ENCODE measurements around the gene BSX. TPM values are rescaled to one million over a fixed set of nuclear protein-coding genes. Genes with fewer than 3 reads are reported as not detected.

BSX gene
- total RNA-seq, 1 donor from 2014 or later: not detected

DNA sequence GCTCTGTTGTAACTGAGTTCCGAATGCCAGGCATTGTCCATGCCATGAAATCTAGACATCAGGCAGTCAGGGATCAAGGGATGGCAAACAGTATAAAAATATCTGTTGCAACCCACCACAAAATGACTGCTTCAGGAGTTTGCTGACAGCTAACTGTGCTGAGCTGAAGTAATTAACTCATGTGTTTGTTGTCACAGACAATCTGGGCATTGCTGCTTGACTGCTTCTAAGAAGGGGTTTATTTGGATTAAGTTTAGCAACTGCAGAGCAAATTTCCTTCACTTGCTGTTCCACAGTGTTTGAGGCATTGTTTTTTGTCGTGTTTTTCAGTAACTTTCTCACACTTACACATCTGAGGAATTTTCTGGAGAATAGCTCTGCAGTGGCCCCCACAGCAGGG, 30.4 kb downstream of the BSX start:
- Histone ChIP-seq H3K4me1 (ENCODE audit: insufficient read depth, low read length) (no peaks in the 10 kb centered on the region), H2AFZ (ENCODE audit: low read depth, low read length) (no peak overlapping the region), H3K4me3 (ENCODE audit: insufficient read depth, low read depth, low read length) (no peak overlapping the region), H3K9me3 (ENCODE audit: insufficient read depth, low read depth, low read length) (no peaks in the 10 kb centered on the region), H3K27me3 (ENCODE audit: insufficient read depth, low read length) (peaks cover 7% of the 10 kb centered on the region), H3K9ac (ENCODE audit: low read length) (no peak overlapping the region), H3K36me3 (ENCODE audit: insufficient read depth, low read length) (no peaks in the 10 kb centered on the region), H3K79me2 (ENCODE audit: insufficient read depth, low read length) (no peaks in the 10 kb centered on the region), H3K27ac (ENCODE audit: low read depth, low read length) (no peak overlapping the region), H3K4me2 (ENCODE audit: low read length) (no peak overlapping the region), H4K20me1 (ENCODE audit: insufficient read depth, low read length) (no peaks in the 10 kb centered on the region)
- no peak for FAIRE-seq
- TF ChIP-seq EZH2 (IDR thresholded peaks at IDR 0.05; ENCODE audit: insufficient read depth, low read length): no peak
- TF ChIP-seq, protein P1, sequence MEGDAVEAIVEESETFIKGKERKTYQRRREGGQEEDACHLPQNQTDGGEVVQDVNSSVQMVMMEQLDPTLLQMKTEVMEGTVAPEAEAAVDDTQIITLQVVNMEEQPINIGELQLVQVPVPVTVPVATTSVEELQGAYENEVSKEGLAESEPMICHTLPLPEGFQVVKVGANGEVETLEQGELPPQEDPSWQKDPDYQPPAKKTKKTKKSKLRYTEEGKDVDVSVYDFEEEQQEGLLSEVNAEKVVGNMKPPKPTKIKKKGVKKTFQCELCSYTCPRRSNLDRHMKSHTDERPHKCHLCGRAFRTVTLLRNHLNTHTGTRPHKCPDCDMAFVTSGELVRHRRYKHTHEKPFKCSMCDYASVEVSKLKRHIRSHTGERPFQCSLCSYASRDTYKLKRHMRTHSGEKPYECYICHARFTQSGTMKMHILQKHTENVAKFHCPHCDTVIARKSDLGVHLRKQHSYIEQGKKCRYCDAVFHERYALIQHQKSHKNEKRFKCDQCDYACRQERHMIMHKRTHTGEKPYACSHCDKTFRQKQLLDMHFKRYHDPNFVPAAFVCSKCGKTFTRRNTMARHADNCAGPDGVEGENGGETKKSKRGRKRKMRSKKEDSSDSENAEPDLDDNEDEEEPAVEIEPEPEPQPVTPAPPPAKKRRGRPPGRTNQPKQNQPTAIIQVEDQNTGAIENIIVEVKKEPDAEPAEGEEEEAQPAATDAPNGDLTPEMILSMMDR (IDR thresholded peaks at IDR 0.05; ENCODE audit: insufficient read depth, low read depth, low read length): no peak
- peaks cover 4% of the 10 kb centered on the region for H3K36me3 Mint-ChIP-seq (ENCODE audit: low read depth, unreplicated experiment)
- no peak overlapping the region for H3K4me3 Mint-ChIP-seq (ENCODE audit: unreplicated experiment)
- H3K9me3 Mint-ChIP-seq (ENCODE audit: unreplicated experiment): no peaks in the 10 kb centered on the region
- H3K4me1 Mint-ChIP-seq (ENCODE audit: low read depth, unreplicated experiment): no peaks in the 10 kb centered on the region
- peaks cover 10% of the 10 kb centered on the region for H3K27me3 Mint-ChIP-seq (ENCODE audit: low read depth, unreplicated experiment)
- no peak overlapping the region for H3K27ac Mint-ChIP-seq (ENCODE audit: unreplicated experiment)
- DNase-seq (ENCODE audit: low read depth): no peak

DNA sequence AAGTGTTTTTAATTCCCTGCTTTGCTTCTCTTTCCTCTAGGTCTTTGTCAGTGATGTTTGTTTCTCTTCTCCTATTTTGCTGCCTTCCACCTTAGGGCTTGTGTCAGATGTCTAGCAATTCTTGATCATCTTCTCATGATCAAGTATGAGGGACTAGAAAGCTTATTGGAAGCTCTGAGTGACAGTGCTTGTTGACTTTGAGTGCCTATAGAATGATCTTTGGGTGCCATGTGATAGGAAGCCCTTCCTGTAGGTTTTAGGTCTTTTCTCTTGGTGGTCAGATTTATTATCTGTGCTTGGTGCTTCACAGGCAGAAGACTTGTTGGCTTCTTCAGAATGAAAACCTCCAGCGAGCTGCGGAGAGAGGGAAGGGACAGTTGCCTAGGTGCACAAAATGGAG, 43.1 kb downstream of the BSX start:
- H3K27me3 Mint-ChIP-seq (ENCODE audit: low read depth, unreplicated experiment): no peaks in the 10 kb centered on the region
- FAIRE-seq: no peak

DNA sequence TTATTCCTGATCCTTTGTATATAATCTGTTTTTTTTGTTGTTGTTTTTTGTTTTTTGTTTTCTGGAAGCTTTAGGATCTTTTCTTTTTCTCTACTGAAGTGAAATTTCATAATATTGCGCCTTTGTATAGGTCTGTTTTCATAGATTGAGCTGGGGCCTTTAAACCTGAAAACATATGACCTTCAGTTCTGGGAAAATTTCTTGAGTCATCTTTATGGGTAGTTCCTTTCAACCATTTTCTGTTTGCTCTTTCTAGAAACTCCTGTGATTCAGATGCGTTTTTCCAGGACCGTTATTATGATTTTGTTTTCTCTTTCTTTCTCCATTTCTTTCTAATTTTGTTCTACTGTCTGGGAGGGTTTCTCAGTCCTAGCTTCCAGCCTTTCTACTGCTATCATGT, 43.7 kb downstream of the BSX start:
- Mint-ChIP-seq H3K4me1 (ENCODE audit: low read depth, unreplicated experiment) (no peaks in the 10 kb centered on the region), H3K27ac (ENCODE audit: unreplicated experiment) (no peak overlapping the region), H3K27me3 (ENCODE audit: low read depth, unreplicated experiment) (no peaks in the 10 kb centered on the region), H3K36me3 (ENCODE audit: low read depth, unreplicated experiment) (no peaks in the 10 kb centered on the region), H3K4me3 (ENCODE audit: unreplicated experiment) (no peak overlapping the region), H3K9me3 (ENCODE audit: unreplicated experiment) (no peaks in the 10 kb centered on the region)
- H3K9ac ChIP-seq (ENCODE audit: low read length): no peak overlapping the region
- no peak overlapping the region for H3K4me3 ChIP-seq (ENCODE audit: insufficient read depth, low read depth, low read length)
- no peaks in the 10 kb centered on the region for H3K36me3 ChIP-seq (ENCODE audit: insufficient read depth, low read length)
- no peaks in the 10 kb centered on the region for H3K79me2 ChIP-seq (ENCODE audit: insufficient read depth, low read length)
- no peak for DNase-seq (ENCODE audit: low read depth)
- FAIRE-seq: no peak
- no peak for TF ChIP-seq EZH2 (IDR thresholded peaks at IDR 0.05; ENCODE audit: insufficient read depth, low read length)
- TF ChIP-seq, protein P1 (IDR thresholded peaks at IDR 0.05; ENCODE audit: insufficient read depth, low read depth, low read length): no peak
- no peaks in the 10 kb centered on the region for H3K27me3 ChIP-seq (ENCODE audit: insufficient read depth, low read length)
- no peaks in the 10 kb centered on the region for H4K20me1 ChIP-seq (ENCODE audit: insufficient read depth, low read length)
- H3K27ac ChIP-seq (ENCODE audit: low read depth, low read length): no peak overlapping the region
- no peak overlapping the region for H2AFZ ChIP-seq (ENCODE audit: low read depth, low read length)
- H3K4me2 ChIP-seq (ENCODE audit: low read length): no peak overlapping the region
- H3K9me3 ChIP-seq (ENCODE audit: insufficient read depth, low read depth, low read length): no peaks in the 10 kb centered on the region
- H3K4me1 ChIP-seq (ENCODE audit: insufficient read depth, low read length): no peaks in the 10 kb centered on the region

More for the DNA sequence above, 43.1 kb downstream of the BSX start:
- DNase-seq (ENCODE audit: low read depth): no peak
- no peak overlapping the region for H3K27ac Mint-ChIP-seq (ENCODE audit: unreplicated experiment)
- TF ChIP-seq EZH2 (IDR thresholded peaks at IDR 0.05; ENCODE audit: insufficient read depth, low read length): no peak
- TF ChIP-seq, protein P1 (IDR thresholded peaks at IDR 0.05; ENCODE audit: insufficient read depth, low read depth, low read length): no peak
- no peak overlapping the region for H2AFZ ChIP-seq (ENCODE audit: low read depth, low read length)
- H3K36me3 Mint-ChIP-seq (ENCODE audit: low read depth, unreplicated experiment): no peaks in the 10 kb centered on the region
- no peaks in the 10 kb centered on the region for H3K9me3 Mint-ChIP-seq (ENCODE audit: unreplicated experiment)
- H4K20me1 ChIP-seq (ENCODE audit: insufficient read depth, low read length): no peaks in the 10 kb centered on the region
- H3K27ac ChIP-seq (ENCODE audit: low read depth, low read length): no peak overlapping the region
- no peaks in the 10 kb centered on the region for H3K36me3 ChIP-seq (ENCODE audit: insufficient read depth, low read length)
- H3K4me3 ChIP-seq (ENCODE audit: insufficient read depth, low read depth, low read length): no peak overlapping the region
- H3K4me2 ChIP-seq (ENCODE audit: low read length): no peak overlapping the region
- H3K27me3 ChIP-seq (ENCODE audit: insufficient read depth, low read length): no peaks in the 10 kb centered on the region
- H3K4me1 ChIP-seq (ENCODE audit: insufficient read depth, low read length): no peaks in the 10 kb centered on the region
- H3K9me3 ChIP-seq (ENCODE audit: insufficient read depth, low read depth, low read length): no peaks in the 10 kb centered on the region
- H3K9ac ChIP-seq (ENCODE audit: low read length): no peak overlapping the region
- H3K4me3 Mint-ChIP-seq (ENCODE audit: unreplicated experiment): no peak overlapping the region
- no peaks in the 10 kb centered on the region for H3K4me1 Mint-ChIP-seq (ENCODE audit: low read depth, unreplicated experiment)
- H3K79me2 ChIP-seq (ENCODE audit: insufficient read depth, low read length): no peaks in the 10 kb centered on the region
